ENCODE results near the gene KNSTRN. TPM values are rescaled to one million over a fixed set of nuclear protein-coding genes. Genes with fewer than 3 reads are reported as not detected.

KNSTRN gene
- total and polyA plus RNA-seq, 2 donors (not counting 3 experiments of a cell fraction or from before 2014, with no cell fraction given), result 24.4 to 61.4 TPM

DNA sequence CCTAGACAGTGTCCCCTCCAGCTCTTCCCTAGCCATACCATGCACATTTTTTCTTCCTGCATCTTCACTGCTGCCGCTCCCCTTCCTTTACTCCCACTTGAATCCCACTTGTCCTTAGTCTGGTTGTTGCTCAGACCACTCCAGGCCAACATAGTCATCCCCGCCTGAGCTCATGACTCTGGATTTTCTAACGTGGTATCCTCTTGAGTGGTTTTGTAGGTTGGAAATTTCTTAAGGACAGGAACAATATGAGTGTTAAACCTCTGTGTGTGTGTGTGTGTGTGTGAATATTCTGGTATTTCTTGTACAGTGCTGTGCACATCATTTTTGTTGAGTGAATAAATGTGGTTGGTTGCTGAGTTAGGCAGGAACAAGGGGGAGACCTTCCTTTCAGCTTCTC lies 61.3 kb downstream of the KNSTRN start:
- H3K4me1 ChIP-seq (ENCODE audit: control insufficient read depth, extremely low read depth, insufficient read depth, low read length), result peaks cover 6% of the 10 kb centered on the region
- peaks cover 11 to 12% of the 10 kb centered on the region in 2 experiments for H3K27me3 ChIP-seq (ENCODE audit: control insufficient read depth in 2 of 2, insufficient read depth in 2 of 2, low read length in 2 of 2)
- dilution Hi-C loops (cut with MboI; ENCODE audit: extremely low pct_ligation_motif_present, low sequenced_read_pairs), result no loop called here
- no peak overlapping the region for H3K4me2 ChIP-seq (ENCODE audit: insufficient read depth, low read length)
- TF ChIP-seq POLR2AphosphoS5 (IDR thresholded peaks at IDR 0.05; ENCODE audit: insufficient read depth, low read depth, low read length) (no peak), EZH2 (IDR thresholded peaks at IDR 0.05; ENCODE audit: borderline replicate concordance, low read depth, low read length, severe bottlenecking) (no peak), FOS (IDR thresholded peaks at IDR 0.05; ENCODE audit: borderline replicate concordance, insufficient read depth, low read length) (no peak), CTCF (IDR thresholded peaks at IDR 0.05; ENCODE audit: extremely low read depth in 1 of 2, insufficient read depth in 1 of 2, low read depth in 1 of 2, low read length in 2 of 2) (no peak), MAX (IDR thresholded peaks at IDR 0.05; ENCODE audit: insufficient read depth, insufficient read length) (no peak), JUN (IDR thresholded peaks at IDR 0.05; ENCODE audit: borderline replicate concordance, insufficient read depth, insufficient read length, low read depth) (no peak), MYC (IDR thresholded peaks at IDR 0.05; ENCODE audit: low read depth, low read length) (no peak), GATA2 (IDR thresholded peaks at IDR 0.05; ENCODE audit: insufficient read depth, insufficient read length, low read depth, low read length) (no peak), POLR2A (IDR thresholded peaks at IDR 0.05; ENCODE audit: low read depth, low read length) (no peak)
- no peak overlapping the region for H3K9ac ChIP-seq (replicated peaks; ENCODE audit: extremely low read depth, insufficient read depth, low read length)
- no peak for FAIRE-seq
- H2AFZ ChIP-seq (ENCODE audit: low read depth, low read length), result no peak overlapping the region
- H3K4me3 ChIP-seq (replicated peaks in 1 of 3; ENCODE audit: insufficient read depth in 1 of 3, low read depth in 1 of 3, low read length in 3 of 3), result no peak overlapping the region
- H3K27ac ChIP-seq (ENCODE audit: insufficient read depth, low read depth, low read length), result no peak overlapping the region
- intact Hi-C loops (cut with micrococcal nuclease), result loop anchor here (5.0 kb wide), 1 partner anchor 63 kb away; no protein-coding TSS in a partner anchor
- H3K36me3 ChIP-seq (ENCODE audit: control insufficient read depth in 2 of 2, extremely low read depth in 1 of 2, insufficient read depth in 2 of 2, low read length in 2 of 2), result no peaks in the 10 kb centered on the region
- peaks cover 2% of the 10 kb centered on the region for H4K20me1 ChIP-seq (replicated peaks; ENCODE audit: control insufficient read depth, extremely low read depth, insufficient read depth, low read length)
- ChIA-PET CTCF (interaction anchor here (0.5 to 1.7 kb wide), 3 partner anchors 11 to 63 kb away, joined by 3 to 5 read pairs (median 3); no protein-coding TSS in a partner anchor), POLR2A (interaction anchor here (0.5 kb wide), 1 partner anchor 156 kb away, joined by 4 read pairs; no protein-coding TSS in a partner anchor)
- DNase-seq (ENCODE audit: low read depth, low spot score), result no peak
- no peaks in the 10 kb centered on the region for H3K9me1 ChIP-seq (replicated peaks; ENCODE audit: control insufficient read depth, extremely low read depth, insufficient read depth, low read length)
- no peaks in the 10 kb centered on the region for H3K9me3 ChIP-seq (replicated peaks; ENCODE audit: control insufficient read depth, insufficient read depth, low read length)
- no TSS peak for BruUV-seq (replicated peaks)
- H3K79me2 ChIP-seq (ENCODE audit: control insufficient read depth, insufficient read depth, low read length), result peaks cover 29% of the 10 kb centered on the region

Other genes with a start within 250 kb of the KNSTRN start
- gene BUB1B, start 221.7 kb upstream of the KNSTRN start, total RNA-seq, result 65.6 and 69.8 TPM in 2 replicates
- 10.1 and 12.2 TPM in 2 replicates for gene BUB1B, start 221.7 kb upstream of the KNSTRN start, polyA plus RNA-seq
- not detected in 2 replicates for gene PAK6, start 143.7 kb upstream of the KNSTRN start, total RNA-seq
- gene PAK6, start 143.7 kb upstream of the KNSTRN start, polyA plus RNA-seq, result not detected in 2 replicates
- gene ANKRD63, start 99.7 kb upstream of the KNSTRN start, total RNA-seq, result not detected in 2 replicates
- not detected in 2 replicates for gene ANKRD63, start 99.7 kb upstream of the KNSTRN start, polyA plus RNA-seq
- gene PLCB2, start 74.8 kb upstream of the KNSTRN start, total RNA-seq, result 1.5 and 4.3 TPM in 2 replicates
- gene PLCB2, start 74.8 kb upstream of the KNSTRN start, polyA plus RNA-seq, result 1.6 and 1.9 TPM in 2 replicates
- 23.6 and 24.1 TPM in 2 replicates for gene INAFM2, start 59.0 kb upstream of the KNSTRN start, total RNA-seq
- gene INAFM2, start 59.0 kb upstream of the KNSTRN start, polyA plus RNA-seq, result 9.4 and 10.4 TPM in 2 replicates
- 46.0 and 47.3 TPM in 2 replicates for gene CCDC9B, start 41.8 kb upstream of the KNSTRN start, total RNA-seq
- 4.8 and 7.6 TPM in 2 replicates for gene CCDC9B, start 41.8 kb upstream of the KNSTRN start, polyA plus RNA-seq
- not detected in 2 replicates for gene PHGR1, start 31.7 kb upstream of the KNSTRN start, total RNA-seq
- gene PHGR1, start 31.7 kb upstream of the KNSTRN start, polyA plus RNA-seq, result not detected in 2 replicates
- 0.65 and 1.2 TPM in 2 replicates for gene DISP2, start 24.5 kb upstream of the KNSTRN start, total RNA-seq
- gene DISP2, start 24.5 kb upstream of the KNSTRN start, polyA plus RNA-seq, result 0.10 and 0.24 TPM in 2 replicates
- gene IVD, start 23.1 kb downstream of the KNSTRN start, total RNA-seq, result 62.5 and 64.3 TPM in 2 replicates
- 33.6 and 34.1 TPM in 2 replicates for gene IVD, start 23.1 kb downstream of the KNSTRN start, polyA plus RNA-seq
- 19.1 and 19.7 TPM in 2 replicates for gene BAHD1, start 58.2 kb downstream of the KNSTRN start, total RNA-seq
- gene BAHD1, start 58.2 kb downstream of the KNSTRN start, polyA plus RNA-seq, result 6.3 and 7.0 TPM in 2 replicates
- 45.9 and 49.2 TPM in 2 replicates for gene CHST14, start 88.3 kb downstream of the KNSTRN start, total RNA-seq
- 35.1 and 38.3 TPM in 2 replicates for gene CHST14, start 88.3 kb downstream of the KNSTRN start, polyA plus RNA-seq
- gene CCDC32, start 182.3 kb downstream of the KNSTRN start, total RNA-seq, result 22.9 and 28.8 TPM in 2 replicates
- 12.0 and 24.0 TPM in 2 replicates for gene CCDC32, start 182.3 kb downstream of the KNSTRN start, polyA plus RNA-seq
- gene RPUSD2, start 186.6 kb downstream of the KNSTRN start, total RNA-seq, result 10.6 and 11.4 TPM in 2 replicates
- 7.0 and 7.8 TPM in 2 replicates for gene RPUSD2, start 186.6 kb downstream of the KNSTRN start, polyA plus RNA-seq
- 31.8 and 33.8 TPM in 2 replicates for gene KNL1, start 211.5 kb downstream of the KNSTRN start, total RNA-seq
- 3.7 and 4.0 TPM in 2 replicates for gene KNL1, start 211.5 kb downstream of the KNSTRN start, polyA plus RNA-seq